ENCODE results near the gene TRIM58. TPM values are rescaled to one million over a fixed set of nuclear protein-coding genes. Genes with fewer than 3 reads are reported as not detected.

The TRIM58 gene
- total RNA-seq, 1 experiment from 2014 or later = not detected

DNA sequence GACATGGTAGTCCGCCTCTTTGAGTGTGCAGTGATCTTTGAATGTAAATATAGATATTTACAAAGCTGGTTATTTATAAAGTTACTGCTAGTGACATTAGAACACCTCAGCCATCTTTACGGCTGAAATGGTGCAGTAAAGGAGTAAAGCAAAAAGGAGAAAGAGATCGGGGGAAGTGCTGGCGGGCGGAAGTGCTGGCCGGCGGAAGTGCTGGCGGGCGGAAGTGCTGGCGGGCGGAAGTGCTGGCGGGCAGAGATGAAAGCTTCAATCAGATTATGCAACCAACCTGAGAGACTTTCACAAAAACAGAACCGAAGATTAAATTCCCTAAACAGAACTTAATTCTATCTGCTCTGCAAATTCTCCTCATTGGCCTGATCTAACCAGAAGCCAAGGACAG, 31.6 kb upstream of the TRIM58 start:
- Histone ChIP-seq H3K4me1 (ENCODE audit: control insufficient read depth in 1 of 2, insufficient read depth in 2 of 2, low read length in 2 of 2) (no peaks in the 10 kb centered on the region), H3K27ac (ENCODE audit: low read depth, low read length) (no peak overlapping the region), H3K4me2 (ENCODE audit: low read length) (no peak overlapping the region), H3K4me3 (replicated peaks in 1 of 2; ENCODE audit: low read depth in 1 of 2, low read length in 2 of 2) (no peak overlapping the region), H3K9ac (ENCODE audit: low read length) (no peak overlapping the region), H2AFZ (ENCODE audit: low read depth, low read length, poor library complexity, severe bottlenecking) (no peak overlapping the region), H3K79me2 (ENCODE audit: insufficient read depth, low read length) (no peaks in the 10 kb centered on the region), H3K9me3 (ENCODE audit: control insufficient read depth in 1 of 2, insufficient read depth in 1 of 2, low read depth in 1 of 2, low read length in 2 of 2) (peaks cover 11 to 17% of the 10 kb centered on the region in 2 experiments; a peak in 2 of 4 replicates), H3K9me2 (ENCODE audit: insufficient read depth) (no peaks in the 10 kb centered on the region), H3K27me3 (ENCODE audit: insufficient read depth, low read length) (no peaks in the 10 kb centered on the region), H4K20me1 (ENCODE audit: insufficient read depth) (no peaks in the 10 kb centered on the region), H3K36me3 (ENCODE audit: control insufficient read depth in 1 of 2, insufficient read depth in 2 of 2, low read length in 2 of 2) (no peaks in the 10 kb centered on the region)
- intact Hi-C loops (cut with micrococcal nuclease) = no loop called here
- ChIA-PET POLR2A (no interaction called here), RAD21 (ENCODE audit: low non-redundant PET in 1 of 2, low total read pairs in 2 of 2, uncharacterized antibody in 2 of 2, unreplicated experiment in 2 of 2) (no interaction called here), CTCF (no interaction called here)
- ATAC-seq = no peak
- DNase-seq (ENCODE audit: low read depth, low spot score) = no peak
- BruUV-seq (replicated peaks) = no TSS peak
- TF ChIP-seq CEBPB (IDR thresholded peaks at IDR 0.05; ENCODE audit: low read depth) = no peak
- no peak for TF ChIP-seq SP1 (IDR thresholded peaks at IDR 0.05; ENCODE audit: low read depth)
- no peak for TF ChIP-seq ZFX (IDR thresholded peaks at IDR 0.05)
- no peak for TF ChIP-seq CBX3 (IDR thresholded peaks at IDR 0.05; ENCODE audit: low read depth)
- TF ChIP-seq SIN3A (IDR thresholded peaks at IDR 0.05; ENCODE audit: low read depth) = no peak
- TF ChIP-seq, protein P1, sequence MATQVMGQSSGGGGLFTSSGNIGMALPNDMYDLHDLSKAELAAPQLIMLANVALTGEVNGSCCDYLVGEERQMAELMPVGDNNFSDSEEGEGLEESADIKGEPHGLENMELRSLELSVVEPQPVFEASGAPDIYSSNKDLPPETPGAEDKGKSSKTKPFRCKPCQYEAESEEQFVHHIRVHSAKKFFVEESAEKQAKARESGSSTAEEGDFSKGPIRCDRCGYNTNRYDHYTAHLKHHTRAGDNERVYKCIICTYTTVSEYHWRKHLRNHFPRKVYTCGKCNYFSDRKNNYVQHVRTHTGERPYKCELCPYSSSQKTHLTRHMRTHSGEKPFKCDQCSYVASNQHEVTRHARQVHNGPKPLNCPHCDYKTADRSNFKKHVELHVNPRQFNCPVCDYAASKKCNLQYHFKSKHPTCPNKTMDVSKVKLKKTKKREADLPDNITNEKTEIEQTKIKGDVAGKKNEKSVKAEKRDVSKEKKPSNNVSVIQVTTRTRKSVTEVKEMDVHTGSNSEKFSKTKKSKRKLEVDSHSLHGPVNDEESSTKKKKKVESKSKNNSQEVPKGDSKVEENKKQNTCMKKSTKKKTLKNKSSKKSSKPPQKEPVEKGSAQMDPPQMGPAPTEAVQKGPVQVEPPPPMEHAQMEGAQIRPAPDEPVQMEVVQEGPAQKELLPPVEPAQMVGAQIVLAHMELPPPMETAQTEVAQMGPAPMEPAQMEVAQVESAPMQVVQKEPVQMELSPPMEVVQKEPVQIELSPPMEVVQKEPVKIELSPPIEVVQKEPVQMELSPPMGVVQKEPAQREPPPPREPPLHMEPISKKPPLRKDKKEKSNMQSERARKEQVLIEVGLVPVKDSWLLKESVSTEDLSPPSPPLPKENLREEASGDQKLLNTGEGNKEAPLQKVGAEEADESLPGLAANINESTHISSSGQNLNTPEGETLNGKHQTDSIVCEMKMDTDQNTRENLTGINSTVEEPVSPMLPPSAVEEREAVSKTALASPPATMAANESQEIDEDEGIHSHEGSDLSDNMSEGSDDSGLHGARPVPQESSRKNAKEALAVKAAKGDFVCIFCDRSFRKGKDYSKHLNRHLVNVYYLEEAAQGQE (IDR thresholded peaks at IDR 0.05; ENCODE audit: low read depth) = no peak
- TF ChIP-seq EZH2 (IDR thresholded peaks at IDR 0.05) = no peak
- TF ChIP-seq ELF1 (IDR thresholded peaks at IDR 0.05; ENCODE audit: borderline replicate concordance, low read depth) = no peak
- no peak for TF ChIP-seq POLR2A (IDR thresholded peaks at IDR 0.05; ENCODE audit: borderline replicate concordance, extremely low read depth, insufficient read depth, insufficient read length)
- no peak for TF ChIP-seq JUND (IDR thresholded peaks at IDR 0.05)
- TF ChIP-seq EZH2phosphoT487 (IDR thresholded peaks at IDR 0.05; ENCODE audit: borderline replicate concordance) = no peak
- TF ChIP-seq EGR1 (IDR thresholded peaks at IDR 0.05; ENCODE audit: low read depth) = no peak
- no peak for TF ChIP-seq RAD21 (IDR thresholded peaks at IDR 0.05; ENCODE audit: low read depth)
- TF ChIP-seq FOSL1 (IDR thresholded peaks at IDR 0.05; ENCODE audit: low read depth) = no peak
- TF ChIP-seq, protein P2, sequence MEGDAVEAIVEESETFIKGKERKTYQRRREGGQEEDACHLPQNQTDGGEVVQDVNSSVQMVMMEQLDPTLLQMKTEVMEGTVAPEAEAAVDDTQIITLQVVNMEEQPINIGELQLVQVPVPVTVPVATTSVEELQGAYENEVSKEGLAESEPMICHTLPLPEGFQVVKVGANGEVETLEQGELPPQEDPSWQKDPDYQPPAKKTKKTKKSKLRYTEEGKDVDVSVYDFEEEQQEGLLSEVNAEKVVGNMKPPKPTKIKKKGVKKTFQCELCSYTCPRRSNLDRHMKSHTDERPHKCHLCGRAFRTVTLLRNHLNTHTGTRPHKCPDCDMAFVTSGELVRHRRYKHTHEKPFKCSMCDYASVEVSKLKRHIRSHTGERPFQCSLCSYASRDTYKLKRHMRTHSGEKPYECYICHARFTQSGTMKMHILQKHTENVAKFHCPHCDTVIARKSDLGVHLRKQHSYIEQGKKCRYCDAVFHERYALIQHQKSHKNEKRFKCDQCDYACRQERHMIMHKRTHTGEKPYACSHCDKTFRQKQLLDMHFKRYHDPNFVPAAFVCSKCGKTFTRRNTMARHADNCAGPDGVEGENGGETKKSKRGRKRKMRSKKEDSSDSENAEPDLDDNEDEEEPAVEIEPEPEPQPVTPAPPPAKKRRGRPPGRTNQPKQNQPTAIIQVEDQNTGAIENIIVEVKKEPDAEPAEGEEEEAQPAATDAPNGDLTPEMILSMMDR (IDR thresholded peaks at IDR 0.05 in 2 of 3, conservative IDR thresholded peaks at IDR 0.05 in 1 of 3; ENCODE audit: borderline replicate concordance in 1 of 3, insufficient read depth in 1 of 3, low read depth in 2 of 3, low read length in 2 of 3) = no peak
- no peak for TF ChIP-seq YY1 (IDR thresholded peaks at IDR 0.05; ENCODE audit: extremely low read depth, insufficient replicate concordance, low read depth, low read length)
- TF ChIP-seq, protein P3, sequence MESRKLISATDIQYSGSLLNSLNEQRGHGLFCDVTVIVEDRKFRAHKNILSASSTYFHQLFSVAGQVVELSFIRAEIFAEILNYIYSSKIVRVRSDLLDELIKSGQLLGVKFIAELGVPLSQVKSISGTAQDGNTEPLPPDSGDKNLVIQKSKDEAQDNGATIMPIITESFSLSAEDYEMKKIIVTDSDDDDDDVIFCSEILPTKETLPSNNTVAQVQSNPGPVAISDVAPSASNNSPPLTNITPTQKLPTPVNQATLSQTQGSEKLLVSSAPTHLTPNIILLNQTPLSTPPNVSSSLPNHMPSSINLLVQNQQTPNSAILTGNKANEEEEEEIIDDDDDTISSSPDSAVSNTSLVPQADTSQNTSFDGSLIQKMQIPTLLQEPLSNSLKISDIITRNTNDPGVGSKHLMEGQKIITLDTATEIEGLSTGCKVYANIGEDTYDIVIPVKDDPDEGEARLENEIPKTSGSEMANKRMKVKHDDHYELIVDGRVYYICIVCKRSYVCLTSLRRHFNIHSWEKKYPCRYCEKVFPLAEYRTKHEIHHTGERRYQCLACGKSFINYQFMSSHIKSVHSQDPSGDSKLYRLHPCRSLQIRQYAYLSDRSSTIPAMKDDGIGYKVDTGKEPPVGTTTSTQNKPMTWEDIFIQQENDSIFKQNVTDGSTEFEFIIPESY (IDR thresholded peaks at IDR 0.05; ENCODE audit: extremely low read depth, insufficient replicate concordance, low read length) = no peak
- TF ChIP-seq POLR2AphosphoS5 (IDR thresholded peaks at IDR 0.05; ENCODE audit: low read depth, low read length) = no peak
- TF ChIP-seq, protein P4, sequence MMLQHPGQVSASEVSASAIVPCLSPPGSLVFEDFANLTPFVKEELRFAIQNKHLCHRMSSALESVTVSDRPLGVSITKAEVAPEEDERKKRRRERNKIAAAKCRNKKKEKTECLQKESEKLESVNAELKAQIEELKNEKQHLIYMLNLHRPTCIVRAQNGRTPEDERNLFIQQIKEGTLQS (IDR thresholded peaks at IDR 0.05) = no peak
- no peak for TF ChIP-seq SRF (IDR thresholded peaks at IDR 0.05; ENCODE audit: low read depth)

Data from HCT116 (cell line).